ENCODE data around the gene CEP128.

The CEP128 gene

GRCh38 chr14:80468331-80469122 is 473.0 kb downstream of the CEP128 start:
- no peaks in the 10 kb centered on the region for H3K9me2 ChIP-seq (replicated peaks; ENCODE audit: control insufficient read depth, low read length)
- H3K9me3 ChIP-seq (ENCODE audit: control insufficient read depth, insufficient read depth, low read length), result peaks cover 8% of the 10 kb centered on the region; the same call in 1 of the 2 replicates
- no peak for TF ChIP-seq EZH2phosphoT487 (IDR thresholded peaks at IDR 0.05; ENCODE audit: borderline replicate concordance, low read length)
- no peaks in the 10 kb centered on the region for H3K4me1 ChIP-seq (ENCODE audit: control insufficient read depth, low read length)
- H3K79me2 ChIP-seq (ENCODE audit: control insufficient read depth, low read length), result no peaks in the 10 kb centered on the region
- no peaks in the 10 kb centered on the region for H3K27me3 ChIP-seq (ENCODE audit: control insufficient read depth, low read length)
- no peak overlapping the region for H3K4me3 ChIP-seq (ENCODE audit: low read length)
- H3K36me3 ChIP-seq (ENCODE audit: control insufficient read depth, low read length), result no peaks in the 10 kb centered on the region
- no peaks in the 10 kb centered on the region for H4K20me1 ChIP-seq (ENCODE audit: control insufficient read depth, insufficient read depth, low read depth, low read length)
- no peak overlapping the region for H3K27ac ChIP-seq (ENCODE audit: low read depth, low read length)
- H3K4me2 ChIP-seq (ENCODE audit: low read length), result no peak overlapping the region
- no peaks in the 10 kb centered on the region for H3F3A ChIP-seq (ENCODE audit: control insufficient read depth, insufficient read depth)

- Histone ChIP-seq H3K27me3 (ENCODE audit: control insufficient read depth, low read length) (no peaks in the 10 kb centered on the region), H3F3A (ENCODE audit: control insufficient read depth, insufficient read depth) (no peaks in the 10 kb centered on the region), H3K4me3 (ENCODE audit: low read length) (no peak overlapping the region)
Observed at GRCh38 chr14:80465546-80466220, 475.9 kb downstream of the CEP128 start.

GRCh38 chr14:80464531-80465149 is 476.9 kb downstream of the CEP128 start:
- H3K9me2 ChIP-seq (replicated peaks; ENCODE audit: control insufficient read depth, low read length), result no peaks in the 10 kb centered on the region
- H3K4me2 ChIP-seq (ENCODE audit: low read length), result no peak overlapping the region
- no peaks in the 10 kb centered on the region for H3K79me2 ChIP-seq (ENCODE audit: control insufficient read depth, low read length)
- H3F3A ChIP-seq (ENCODE audit: control insufficient read depth, insufficient read depth), result no peaks in the 10 kb centered on the region
- TF ChIP-seq EZH2phosphoT487 (IDR thresholded peaks at IDR 0.05; ENCODE audit: borderline replicate concordance, low read length), result no peak
- no peak for TF ChIP-seq CTCF (IDR thresholded peaks at IDR 0.05; ENCODE audit: low read depth, low read length, poor library complexity, severe bottlenecking)
- no peak overlapping the region for H3K4me3 ChIP-seq (ENCODE audit: low read length)
- no peaks in the 10 kb centered on the region for H3K27me3 ChIP-seq (ENCODE audit: control insufficient read depth, low read length)
- H3K4me1 ChIP-seq (ENCODE audit: control insufficient read depth, low read length), result no peaks in the 10 kb centered on the region
- no peaks in the 10 kb centered on the region for H3K9me3 ChIP-seq (ENCODE audit: control insufficient read depth, insufficient read depth, low read length)
- no peak overlapping the region for H3K27ac ChIP-seq (ENCODE audit: low read depth, low read length)
- H3K36me3 ChIP-seq (ENCODE audit: control insufficient read depth, low read length), result no peaks in the 10 kb centered on the region
- no peaks in the 10 kb centered on the region for H4K20me1 ChIP-seq (ENCODE audit: control insufficient read depth, insufficient read depth, low read depth, low read length)

More at GRCh38 chr14:80465546-80466220, 475.9 kb downstream of the CEP128 start:
- H3K36me3 ChIP-seq (ENCODE audit: control insufficient read depth, low read length), result no peaks in the 10 kb centered on the region
- no peaks in the 10 kb centered on the region for H3K9me2 ChIP-seq (replicated peaks; ENCODE audit: control insufficient read depth, low read length)
- no peak overlapping the region for H3K4me2 ChIP-seq (ENCODE audit: low read length)
- H4K20me1 ChIP-seq (ENCODE audit: control insufficient read depth, insufficient read depth, low read depth, low read length), result no peaks in the 10 kb centered on the region
- no peaks in the 10 kb centered on the region for H3K79me2 ChIP-seq (ENCODE audit: control insufficient read depth, low read length)
- no peaks in the 10 kb centered on the region for H3K4me1 ChIP-seq (ENCODE audit: control insufficient read depth, low read length)
- no peaks in the 10 kb centered on the region for H3K9me3 ChIP-seq (ENCODE audit: control insufficient read depth, insufficient read depth, low read length)
- TF ChIP-seq CTCF (IDR thresholded peaks at IDR 0.05; ENCODE audit: low read depth, low read length, poor library complexity, severe bottlenecking), result no peak
- TF ChIP-seq EZH2phosphoT487 (IDR thresholded peaks at IDR 0.05; ENCODE audit: borderline replicate concordance, low read length), result no peak
- H3K27ac ChIP-seq (ENCODE audit: low read depth, low read length), result no peak overlapping the region
